Measurements from ENCODE around the gene SYCP3.

Gene SYCP3

GRCh38 chr12:101773650-101774162, 34.4 kb upstream of the SYCP3 start:
- Histone ChIP-seq H3K9ac (ENCODE audit: low read length) (no peak overlapping the region), H3K36me3 (ENCODE audit: control insufficient read depth, insufficient read depth, low read length) (no peaks in the 10 kb centered on the region)

GRCh38 chr12:101772012-101772775, 32.9 kb upstream of the SYCP3 start:
- Histone ChIP-seq H3K27me3 (ENCODE audit: control insufficient read depth, insufficient read depth, low read length) (no peaks in the 10 kb centered on the region), H3K9ac (ENCODE audit: low read length) (no peak overlapping the region), H3K9me3 (ENCODE audit: control insufficient read depth, low read length) (no peaks in the 10 kb centered on the region), H3K4me1 (ENCODE audit: control insufficient read depth, insufficient read depth, low read length) (no peaks in the 10 kb centered on the region), H3K4me3 (ENCODE audit: low read length) (no peak overlapping the region), H3K36me3 (ENCODE audit: control insufficient read depth, insufficient read depth, low read length) (no peaks in the 10 kb centered on the region)

More at GRCh38 chr12:101773650-101774162, 34.4 kb upstream of the SYCP3 start:
- Histone ChIP-seq H3K27me3 (ENCODE audit: control insufficient read depth, insufficient read depth, low read length) (no peaks in the 10 kb centered on the region), H3K9me3 (ENCODE audit: control insufficient read depth, low read length) (no peaks in the 10 kb centered on the region), H3K4me3 (ENCODE audit: low read length) (no peak overlapping the region), H3K4me1 (ENCODE audit: control insufficient read depth, insufficient read depth, low read length) (no peaks in the 10 kb centered on the region)

- no peaks in the 10 kb centered on the region for H3K9me3 ChIP-seq (ENCODE audit: control insufficient read depth, low read length)
- H3K4me1 ChIP-seq (ENCODE audit: control insufficient read depth, insufficient read depth, low read length) = no peaks in the 10 kb centered on the region
- H3K27me3 ChIP-seq (ENCODE audit: control insufficient read depth, insufficient read depth, low read length) = no peaks in the 10 kb centered on the region
- no peaks in the 10 kb centered on the region for H3K36me3 ChIP-seq (ENCODE audit: control insufficient read depth, insufficient read depth, low read length)
- H3K9ac ChIP-seq (ENCODE audit: low read length) = no peak overlapping the region
- no peak overlapping the region for H3K4me3 ChIP-seq (ENCODE audit: low read length)
These were observed 30.6 kb upstream of the SYCP3 start for GRCh38 chr12:101769865-101770264.

- Histone ChIP-seq H3K9ac (ENCODE audit: low read length) (no peak overlapping the region), H3K36me3 (ENCODE audit: control insufficient read depth, insufficient read depth, low read length) (no peaks in the 10 kb centered on the region), H3K9me3 (ENCODE audit: control insufficient read depth, low read length) (no peaks in the 10 kb centered on the region), H3K27me3 (ENCODE audit: control insufficient read depth, insufficient read depth, low read length) (no peaks in the 10 kb centered on the region), H3K4me1 (ENCODE audit: control insufficient read depth, insufficient read depth, low read length) (no peaks in the 10 kb centered on the region), H3K4me3 (ENCODE audit: low read length) (no peak overlapping the region)
These were observed 29.5 kb upstream of the SYCP3 start for GRCh38 chr12:101768781-101769180.

GRCh38 chr12:101767537-101767936, 28.3 kb upstream of the SYCP3 start:
- Histone ChIP-seq H3K4me1 (ENCODE audit: control insufficient read depth, insufficient read depth, low read length) (no peaks in the 10 kb centered on the region), H3K4me3 (ENCODE audit: low read length) (no peak overlapping the region), H3K9me3 (ENCODE audit: control insufficient read depth, low read length) (no peaks in the 10 kb centered on the region), H3K9ac (ENCODE audit: low read length) (no peak overlapping the region), H3K36me3 (ENCODE audit: control insufficient read depth, insufficient read depth, low read length) (no peaks in the 10 kb centered on the region), H3K27me3 (ENCODE audit: control insufficient read depth, insufficient read depth, low read length) (no peaks in the 10 kb centered on the region)

- Histone ChIP-seq H3K27me3 (ENCODE audit: control insufficient read depth, insufficient read depth, low read length) (no peaks in the 10 kb centered on the region), H3K36me3 (ENCODE audit: control insufficient read depth, insufficient read depth, low read length) (no peaks in the 10 kb centered on the region), H3K9me3 (ENCODE audit: control insufficient read depth, low read length) (no peaks in the 10 kb centered on the region), H3K4me1 (ENCODE audit: control insufficient read depth, insufficient read depth, low read length) (no peaks in the 10 kb centered on the region), H3K4me3 (ENCODE audit: low read length) (no peak overlapping the region), H3K9ac (ENCODE audit: low read length) (no peak overlapping the region)
These were observed 25.0 kb upstream of the SYCP3 start for GRCh38 chr12:101764051-101764792.

- H3K4me1 ChIP-seq (ENCODE audit: control insufficient read depth, insufficient read depth, low read length) = no peaks in the 10 kb centered on the region
- no peaks in the 10 kb centered on the region for H3K36me3 ChIP-seq (ENCODE audit: control insufficient read depth, insufficient read depth, low read length)
- H3K9me3 ChIP-seq (ENCODE audit: control insufficient read depth, low read length) = no peaks in the 10 kb centered on the region
- H3K27me3 ChIP-seq (ENCODE audit: control insufficient read depth, insufficient read depth, low read length) = no peaks in the 10 kb centered on the region
- no peak overlapping the region for H3K4me3 ChIP-seq (ENCODE audit: low read length)
- H3K9ac ChIP-seq (ENCODE audit: low read length) = no peak overlapping the region
These were observed 24.1 kb upstream of the SYCP3 start for GRCh38 chr12:101763246-101763931.

GRCh38 chr12:101761781-101762180, 22.5 kb upstream of the SYCP3 start:
- Histone ChIP-seq H3K9me3 (ENCODE audit: control insufficient read depth, low read length) (no peaks in the 10 kb centered on the region), H3K27me3 (ENCODE audit: control insufficient read depth, insufficient read depth, low read length) (no peaks in the 10 kb centered on the region), H3K36me3 (ENCODE audit: control insufficient read depth, insufficient read depth, low read length) (no peaks in the 10 kb centered on the region), H3K9ac (ENCODE audit: low read length) (no peak overlapping the region), H3K4me3 (ENCODE audit: low read length) (no peak overlapping the region), H3K4me1 (ENCODE audit: control insufficient read depth, insufficient read depth, low read length) (no peaks in the 10 kb centered on the region)

GRCh38 chr12:101761350-101761749, 22.1 kb upstream of the SYCP3 start:
- no peaks in the 10 kb centered on the region for H3K27me3 ChIP-seq (ENCODE audit: control insufficient read depth, insufficient read depth, low read length)
- H3K36me3 ChIP-seq (ENCODE audit: control insufficient read depth, insufficient read depth, low read length) = no peaks in the 10 kb centered on the region

GRCh38 chr12:101759396-101760047, 20.3 kb upstream of the SYCP3 start:
- Histone ChIP-seq H3K4me1 (ENCODE audit: control insufficient read depth, insufficient read depth, low read length) (no peaks in the 10 kb centered on the region), H3K9ac (ENCODE audit: low read length) (no peak overlapping the region), H3K27me3 (ENCODE audit: control insufficient read depth, insufficient read depth, low read length) (no peaks in the 10 kb centered on the region), H3K4me3 (ENCODE audit: low read length) (no peak overlapping the region), H3K9me3 (ENCODE audit: control insufficient read depth, low read length) (no peaks in the 10 kb centered on the region), H3K36me3 (ENCODE audit: control insufficient read depth, insufficient read depth, low read length) (no peaks in the 10 kb centered on the region)

More at GRCh38 chr12:101761350-101761749, 22.1 kb upstream of the SYCP3 start:
- Histone ChIP-seq H3K9me3 (ENCODE audit: control insufficient read depth, low read length) (no peaks in the 10 kb centered on the region), H3K4me3 (ENCODE audit: low read length) (no peak overlapping the region), H3K9ac (ENCODE audit: low read length) (no peak overlapping the region), H3K4me1 (ENCODE audit: control insufficient read depth, insufficient read depth, low read length) (no peaks in the 10 kb centered on the region)

GRCh38 chr12:101750152-101750551, 10.9 kb upstream of the SYCP3 start:
- no peaks in the 10 kb centered on the region for H3K4me1 ChIP-seq (ENCODE audit: control insufficient read depth, insufficient read depth, low read length)
- H3K27me3 ChIP-seq (ENCODE audit: control insufficient read depth, insufficient read depth, low read length) = no peaks in the 10 kb centered on the region
- no peaks in the 10 kb centered on the region for H3K9me3 ChIP-seq (ENCODE audit: control insufficient read depth, low read length)
- H3K36me3 ChIP-seq (ENCODE audit: control insufficient read depth, insufficient read depth, low read length) = peaks cover 4% of the 10 kb centered on the region
- no peak overlapping the region for H3K4me3 ChIP-seq (ENCODE audit: low read length)
- H3K9ac ChIP-seq (ENCODE audit: low read length) = no peak overlapping the region

Data from mucosa of stomach (tissue), 1 donor.